Right renal cortex interstitium (tissue), 3 donors: ENCODE results near the gene NRG4. TPM values are rescaled to one million over a fixed set of nuclear protein-coding genes. Genes with fewer than 3 reads are reported as not detected.
"Not testable (repeated sequence)": the region's sequence is repeated elsewhere in the genome, so short reads cannot be mapped to it uniquely, and the experiment has no call there.

Experiments used
- DNase-seq, 3 donors: peaks; one replicate each; pipeline ENCODE4 v3.0.0-alpha.2; 2013; ENCODE audit warnings: low read depth in 3 of 3, low spot score in 2 of 3
- polyA plus RNA-seq, 3 donors: library from polyadenylated mRNA; unstranded; fragments of 120-200 nt; gene quantifications; one replicate each; pipeline ENCODE4 v1.2.1, GENCODE V29; 2013; ENCODE audit not compliant: insufficient read length in 3 of 3

Gene NRG4
- polyA plus RNA-seq, 3 donors, result 2.9 to 5.4 (median 4.5) TPM

GRCh38 chr15:75928680-75929608 is 83.3 kb downstream of the NRG4 start:
- peak in 1 of 3 donors; percentile 38 for DNase-seq

GRCh38 chr15:75927601-75928000 is 84.6 kb downstream of the NRG4 start:
- no peak for DNase-seq

GRCh38 chr15:75926931-75927330 is 85.3 kb downstream of the NRG4 start:
- no peak for DNase-seq

- DNase-seq, result no peak
These were observed 86.8 kb downstream of the NRG4 start for GRCh38 chr15:75925440-75925839.

- no peak for DNase-seq
These were observed 87.6 kb downstream of the NRG4 start for GRCh38 chr15:75924576-75924975.

- no peak for DNase-seq
These were observed 88.5 kb downstream of the NRG4 start for GRCh38 chr15:75923756-75924155.

- no peak for DNase-seq
These were observed 90.2 kb downstream of the NRG4 start for GRCh38 chr15:75921732-75922703.

- DNase-seq, result no peak
These were observed 92.1 kb downstream of the NRG4 start for GRCh38 chr15:75920079-75920478.

- no peak for DNase-seq
These were observed 94.1 kb downstream of the NRG4 start for GRCh38 chr15:75918135-75918534.

GRCh38 chr15:75916978-75917377 is 95.2 kb downstream of the NRG4 start:
- DNase-seq, result no peak

- DNase-seq, result not testable (repeated sequence)
These were observed 101.9 kb downstream of the NRG4 start for GRCh38 chr15:75910355-75910754.

- no peak for DNase-seq
These were observed 107.0 kb downstream of the NRG4 start for GRCh38 chr15:75905231-75905630.

- DNase-seq, result peak; percentile 81 to 86 (median 83)
These were observed 108.6 kb downstream of the NRG4 start, which contains the start of gene FBXO22 for GRCh38 chr15:75903331-75904239. Gene FBXO22 (plus strand): TSS chr15:75903878. CDS start chr15:75903964, 86 bp downstream.

- no peak for DNase-seq
These were observed 110.1 kb downstream of the NRG4 start for GRCh38 chr15:75902129-75902557.

GRCh38 chr15:75900577-75900976 is 111.6 kb downstream of the NRG4 start:
- DNase-seq, result no peak

GRCh38 chr15:75895731-75896130 is 116.5 kb downstream of the NRG4 start:
- DNase-seq, result no peak

GRCh38 chr15:75891895-75892294 is 120.3 kb downstream of the NRG4 start:
- no peak for DNase-seq
